Activated CD4-positive, alpha-beta T cell treated with anti-CD3 and anti-CD28 coated beads for 36 hours (primary cell): Measurements from ENCODE around the gene GALNT18. TPM values are rescaled to one million over a fixed set of nuclear protein-coding genes. Genes with fewer than 3 reads are reported as not detected.

Source experiments
- ATAC-seq: fragments of 200-7000 bp; cut with Tn5 transposase; one replicate; pipeline ENCODE4 v1.10.0; 2021; ENCODE audit warnings: mild to moderate bottlenecking, moderate library complexity
- CTCF ChIA-PET: fragments of 350-600 bp; sonication (Branson Sonifier 250); formaldehyde crosslinking; loops from one replicate; lab custom pipeline; 2021; ENCODE audit warnings: antibody characterized with exemption; lab: Charles Lee
- POLR2A ChIA-PET: fragments of 350-600 bp; sonication (Branson Sonifier 250); formaldehyde crosslinking; loops from one replicate; lab custom pipeline; 2021; ENCODE audit warnings: antibody characterized with exemption, inconsistent platforms; lab: Charles Lee
- DNase-seq: peaks from one replicate; pipeline ENCODE4 v3.0.0-alpha.2; 2020
- H3K27ac Mint-ChIP-seq: one replicate; pipeline ENCODE4 v1.8.0; 2021; ENCODE audit warnings: mixed read lengths
- H3K27me3 Mint-ChIP-seq: one replicate; pipeline ENCODE4 v1.8.0; 2021; ENCODE audit warnings: mixed read lengths
- H3K36me3 Mint-ChIP-seq: one replicate; pipeline ENCODE4 v1.8.0; 2021; ENCODE audit warnings: low read depth, mixed read lengths
- H3K4me1 Mint-ChIP-seq: one replicate; pipeline ENCODE4 v1.8.0; 2021; ENCODE audit warnings: mixed read lengths
- H3K4me3 Mint-ChIP-seq: one replicate; pipeline ENCODE4 v1.8.0; 2021; ENCODE audit warnings: mild to moderate bottlenecking, moderate library complexity, mixed read lengths
- H3K9me3 Mint-ChIP-seq: one replicate; pipeline ENCODE4 v1.8.0; 2021; ENCODE audit warnings: low read depth, mixed read lengths
- intact Hi-C, 2 experiments: fragments of 100-400 bp; cut with DNase I in 1 of 2; cut with micrococcal nuclease in 1 of 2; formaldehyde crosslinking; loops; one replicate each; pipeline versions ENCODE4 v1.14.2 to v1.15.1; 2022 to 2024; cut with DNase I, micrococcal nuclease
- total RNA-seq, 2 experiments: library from RNA; stranded (reverse); gene quantifications; one replicate each; pipeline ENCODE4 v1.2.3, GENCODE V29; 2021

GALNT18 gene
- total RNA-seq, 2 experiments from 2014 or later, result 6.9 to 8.8 TPM

DNA sequence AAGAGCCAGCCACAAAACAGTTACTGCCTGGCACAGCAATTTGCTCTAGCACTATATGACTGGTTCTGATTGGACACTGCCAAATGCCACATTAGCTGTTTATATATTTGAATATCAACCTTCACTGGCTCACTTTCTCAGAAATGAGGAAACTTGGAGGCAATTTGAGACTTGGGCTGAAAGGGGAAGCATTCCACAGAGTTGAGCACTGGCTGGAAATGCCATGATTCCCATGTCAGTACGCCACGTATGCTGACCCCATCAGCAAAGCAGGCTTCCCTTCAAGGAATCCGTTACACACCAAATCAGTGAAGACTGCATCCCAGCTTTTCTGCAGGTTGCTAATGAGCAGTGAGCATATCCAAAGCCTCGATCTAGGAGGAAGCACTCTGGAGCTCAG is 34.7 kb downstream of the GALNT18 start:
- Mint-ChIP-seq H3K27ac (no peak overlapping the region), H3K9me3 (no peaks in the 10 kb centered on the region), H3K4me1 (no peaks in the 10 kb centered on the region), H3K4me3 (no peak overlapping the region), H3K36me3 (no peaks in the 10 kb centered on the region), H3K27me3 (peaks cover 3% of the 10 kb centered on the region)
- intact Hi-C loops, result no loop called here
- ATAC-seq (no peak), DNase-seq (no peak)
- ChIA-PET POLR2A (no interaction called here), CTCF (interaction anchor here (1.5 kb wide), 1 partner anchor 13 kb away, joined by 8 read pairs; no protein-coding TSS in a partner anchor)

DNA sequence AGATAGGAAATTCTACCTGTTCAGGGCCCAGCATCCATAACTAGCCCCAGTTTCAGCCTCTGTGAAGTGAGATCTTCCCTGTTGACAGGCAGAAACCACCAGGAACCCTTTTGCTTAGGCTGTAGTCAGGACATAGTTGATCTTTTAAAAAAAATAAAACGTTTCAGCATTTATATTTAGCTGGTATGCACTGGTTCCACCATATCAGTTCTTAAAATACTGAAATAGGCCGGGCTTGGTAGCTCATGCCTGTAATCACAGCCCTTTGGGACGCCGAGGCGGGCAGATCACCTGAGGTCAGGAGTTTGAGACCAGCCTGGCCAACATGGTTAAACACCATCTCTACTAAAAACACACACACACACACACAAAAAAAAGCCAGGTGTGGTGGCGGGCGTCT is 35.3 kb downstream of the GALNT18 start:
- DNase-seq (no peak), ATAC-seq (no peak)
- ChIA-PET POLR2A (no interaction called here), CTCF (interaction anchor here (1.5 kb wide), 1 partner anchor 12 kb away, joined by 8 read pairs; no protein-coding TSS in a partner anchor)
- no peaks in the 10 kb centered on the region for H3K36me3 Mint-ChIP-seq
- intact Hi-C loops, result no loop called here
- no peaks in the 10 kb centered on the region for H3K9me3 Mint-ChIP-seq
- no peak overlapping the region for H3K27ac Mint-ChIP-seq
- H3K4me1 Mint-ChIP-seq, result no peaks in the 10 kb centered on the region
- peaks cover 3% of the 10 kb centered on the region for H3K27me3 Mint-ChIP-seq
- no peak overlapping the region for H3K4me3 Mint-ChIP-seq

DNA sequence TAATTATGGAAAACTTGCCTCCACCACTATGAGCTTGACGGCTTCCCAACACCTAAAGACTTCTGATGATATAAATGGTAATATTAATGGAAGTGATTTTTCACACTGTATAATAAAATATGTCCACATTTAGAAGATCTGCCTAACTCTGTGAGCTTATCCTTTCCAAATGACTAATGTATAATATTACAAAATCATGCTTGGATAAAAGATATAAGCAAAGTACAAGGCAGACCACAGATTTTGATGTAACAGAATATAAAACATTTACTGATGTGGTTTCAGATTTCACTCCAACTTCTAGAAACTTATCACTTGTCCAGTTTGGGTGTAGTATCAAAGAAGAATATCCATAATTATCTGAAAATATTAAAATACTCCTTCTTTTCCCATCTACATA is 36.9 kb downstream of the GALNT18 start:
- ATAC-seq (no peak), DNase-seq (no peak)
- Mint-ChIP-seq H3K9me3 (no peaks in the 10 kb centered on the region), H3K27me3 (peaks cover 3% of the 10 kb centered on the region), H3K36me3 (no peaks in the 10 kb centered on the region), H3K27ac (no peak overlapping the region), H3K4me3 (no peak overlapping the region), H3K4me1 (no peaks in the 10 kb centered on the region)
- intact Hi-C loops, result no loop called here
- CTCF ChIA-PET, result no interaction called here
- POLR2A ChIA-PET, result no interaction called here

DNA sequence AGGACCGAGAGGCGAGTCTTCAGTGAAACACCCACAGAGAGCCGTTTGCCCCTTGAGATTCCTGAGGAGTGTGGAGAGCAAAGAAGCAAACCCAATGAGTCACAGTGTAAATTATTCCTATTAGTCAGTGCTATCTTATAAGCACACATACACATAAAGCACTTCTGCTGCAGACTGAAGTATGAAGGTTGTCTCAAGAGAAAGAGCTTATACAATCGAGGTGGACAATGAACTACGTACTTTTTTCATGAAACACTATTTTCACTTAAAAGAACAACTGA is 37.3 kb downstream of the GALNT18 start:
- Mint-ChIP-seq H3K4me3 (no peak overlapping the region), H3K27me3 (peaks cover 3% of the 10 kb centered on the region), H3K4me1 (no peaks in the 10 kb centered on the region), H3K9me3 (no peaks in the 10 kb centered on the region), H3K27ac (no peak overlapping the region), H3K36me3 (no peaks in the 10 kb centered on the region)
- ChIA-PET POLR2A (no interaction called here), CTCF (no interaction called here)
- no peak for DNase-seq
- no peak for ATAC-seq
- intact Hi-C loops, result no loop called here

DNA sequence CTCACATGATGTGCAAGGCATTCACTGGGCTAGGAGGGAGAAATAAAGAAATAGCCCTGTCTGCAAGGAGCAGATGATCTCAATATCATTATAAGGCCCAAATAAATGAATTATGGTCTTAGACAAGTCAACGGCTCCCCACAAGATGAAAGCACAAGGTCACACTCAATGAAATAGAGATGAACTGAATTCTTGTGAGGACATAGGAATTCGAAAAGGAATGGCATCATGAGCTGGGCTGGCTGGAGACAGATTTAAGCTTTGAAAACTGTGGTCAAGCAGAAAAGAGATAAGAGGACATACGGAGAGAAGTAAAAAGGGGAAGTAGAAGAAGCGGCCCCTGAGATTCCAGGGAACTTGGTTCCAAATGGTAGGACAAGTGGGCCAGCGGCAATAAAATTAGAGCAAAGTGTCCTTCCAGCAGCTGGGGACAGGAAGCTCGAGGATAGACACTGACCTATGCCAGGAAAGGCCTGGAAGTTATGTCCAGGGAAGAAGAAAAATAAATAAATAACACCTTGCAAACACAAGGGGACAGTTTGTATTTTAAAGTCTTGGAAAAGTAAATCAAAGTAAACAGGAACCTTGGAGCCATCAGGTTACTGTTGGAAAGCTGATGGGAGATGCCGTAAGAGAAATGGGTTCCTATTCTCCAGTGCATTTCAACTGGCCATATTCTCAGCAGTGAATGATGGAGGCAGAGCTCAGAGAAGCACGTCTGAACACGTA is 37.8 kb downstream of the GALNT18 start:
- Mint-ChIP-seq H3K4me1 (no peaks in the 10 kb centered on the region), H3K4me3 (no peak overlapping the region), H3K27ac (no peak overlapping the region), H3K9me3 (no peaks in the 10 kb centered on the region), H3K36me3 (no peaks in the 10 kb centered on the region), H3K27me3 (peaks cover 3% of the 10 kb centered on the region)
- DNase-seq (no peak), ATAC-seq (no peak)
- ChIA-PET CTCF (no interaction called here), POLR2A (no interaction called here)
- intact Hi-C loops, result no loop called here

DNA sequence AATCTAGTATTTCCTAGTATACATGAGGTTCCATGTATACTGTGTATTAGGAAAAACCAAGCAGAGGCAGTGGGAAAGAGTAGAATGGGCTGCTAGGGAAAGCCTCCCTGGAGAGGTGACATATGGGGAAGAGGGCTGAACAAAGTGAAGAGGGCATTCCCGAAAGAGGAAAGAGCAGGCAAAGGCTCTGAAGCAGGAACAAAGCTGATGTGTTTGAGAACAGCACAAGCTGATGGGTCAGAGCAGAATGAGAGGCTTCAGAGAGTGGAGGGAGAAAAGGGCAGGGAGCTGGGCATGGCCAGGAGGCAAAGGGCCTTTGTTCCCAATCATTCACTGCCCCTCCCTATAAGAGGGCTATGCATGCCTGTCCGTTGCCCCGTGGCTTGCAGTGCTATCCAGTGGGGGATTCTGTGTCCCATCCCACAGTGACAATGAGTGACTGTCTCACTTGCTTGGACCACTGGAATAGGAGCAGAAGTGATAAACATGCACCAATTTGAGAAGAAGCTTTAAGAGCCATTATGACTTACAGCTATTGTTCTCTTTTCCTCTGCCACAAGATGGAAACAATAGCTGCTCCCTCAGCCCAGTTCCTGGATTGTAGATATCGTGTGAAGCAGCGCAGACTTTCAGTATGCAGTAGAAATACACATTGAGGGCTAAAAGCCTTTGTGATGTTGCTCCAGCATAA is 39.6 kb downstream of the GALNT18 start:
- ChIA-PET CTCF (interaction anchor here (0.9 kb wide), 1 partner anchor 10 kb away, joined by 3 read pairs; no protein-coding TSS in a partner anchor), POLR2A (no interaction called here)
- no peak overlapping the region for H3K4me3 Mint-ChIP-seq
- H3K36me3 Mint-ChIP-seq, result no peaks in the 10 kb centered on the region
- DNase-seq (no peak), ATAC-seq (no peak)
- intact Hi-C loops, result no loop called here
- peaks cover 3% of the 10 kb centered on the region for H3K27me3 Mint-ChIP-seq
- H3K9me3 Mint-ChIP-seq, result no peaks in the 10 kb centered on the region
- no peaks in the 10 kb centered on the region for H3K4me1 Mint-ChIP-seq
- no peak overlapping the region for H3K27ac Mint-ChIP-seq

DNA sequence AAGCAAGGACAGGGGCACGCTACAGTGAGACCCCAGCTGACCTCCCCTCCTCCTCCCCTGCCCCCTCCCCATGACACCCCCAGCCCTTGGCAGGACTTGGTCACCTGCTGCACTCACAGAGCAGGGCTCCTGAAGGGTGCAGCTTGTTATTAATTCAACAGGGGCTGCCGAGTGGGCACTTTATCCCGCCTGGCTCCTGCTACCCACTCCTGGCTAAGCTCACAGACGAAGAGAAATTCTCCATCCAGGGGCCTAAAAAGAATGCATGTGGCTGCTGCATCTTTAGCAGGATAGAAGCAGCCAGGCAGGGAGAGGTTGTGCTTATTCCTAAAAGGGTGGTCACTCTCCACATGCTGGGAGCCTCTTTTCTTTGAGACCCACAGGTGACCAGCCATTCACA is 40.3 kb downstream of the GALNT18 start:
- H3K36me3 Mint-ChIP-seq, result no peaks in the 10 kb centered on the region
- no peak overlapping the region for H3K4me3 Mint-ChIP-seq
- ChIA-PET CTCF (no interaction called here), POLR2A (no interaction called here)
- H3K4me1 Mint-ChIP-seq, result no peaks in the 10 kb centered on the region
- no peak for DNase-seq
- H3K27ac Mint-ChIP-seq, result no peak overlapping the region
- no peak for ATAC-seq
- no peaks in the 10 kb centered on the region for H3K9me3 Mint-ChIP-seq
- intact Hi-C loops, result no loop called here
- H3K27me3 Mint-ChIP-seq, result peaks cover 3% of the 10 kb centered on the region

DNA sequence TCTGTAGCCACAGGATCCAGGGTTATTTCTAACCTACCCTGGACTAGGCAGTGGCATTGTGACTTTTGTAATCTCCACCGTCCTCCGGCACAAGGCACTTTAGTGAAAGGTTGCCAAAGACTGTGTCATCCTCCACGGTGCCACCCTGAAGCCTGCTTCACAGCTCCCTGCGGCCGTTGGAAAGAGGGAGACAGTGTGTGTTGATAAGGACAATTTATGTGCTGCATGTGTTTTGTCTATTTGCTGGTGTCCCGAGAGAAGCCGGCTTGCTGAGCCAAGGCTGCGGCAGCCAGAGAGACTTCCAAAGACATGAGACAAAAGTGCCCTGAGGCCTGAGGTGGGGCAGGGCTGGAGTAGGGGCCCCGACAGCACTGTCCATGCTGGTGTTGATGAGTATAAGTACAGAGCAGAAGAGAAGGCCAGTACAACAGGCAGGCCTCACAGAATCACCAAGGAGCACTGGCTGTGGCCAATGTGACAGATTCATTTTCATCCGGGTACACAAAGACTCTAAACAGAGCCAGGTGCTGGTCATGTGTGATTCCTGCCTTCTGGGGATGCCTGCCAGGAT is 40.9 kb downstream of the GALNT18 start:
- CTCF ChIA-PET, result no interaction called here
- POLR2A ChIA-PET, result no interaction called here

DNA sequence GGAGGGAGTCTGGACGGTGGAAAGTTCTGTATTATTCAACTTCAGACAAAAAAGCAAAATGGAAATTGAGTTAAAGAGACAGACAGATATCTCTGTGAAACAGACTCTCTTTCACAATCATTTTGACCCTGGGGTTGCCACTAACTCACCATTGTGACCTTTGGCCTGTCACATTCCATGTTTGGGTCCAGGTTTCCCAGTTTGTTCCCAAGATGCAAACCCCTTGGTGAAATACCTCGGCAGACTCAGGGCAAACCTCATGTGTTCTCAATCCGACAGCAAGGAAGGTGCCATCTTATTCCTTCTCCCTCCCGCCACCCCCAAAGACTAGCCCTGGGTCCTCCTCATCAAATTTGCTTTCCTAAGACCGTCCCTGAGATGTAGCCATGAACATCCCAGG is 41.8 kb downstream of the GALNT18 start:
- DNase-seq (no peak), ATAC-seq (no peak)
- Mint-ChIP-seq H3K36me3 (no peaks in the 10 kb centered on the region), H3K4me1 (no peaks in the 10 kb centered on the region), H3K9me3 (no peaks in the 10 kb centered on the region), H3K4me3 (no peak overlapping the region), H3K27ac (no peak overlapping the region), H3K27me3 (peaks cover 3% of the 10 kb centered on the region)
- CTCF ChIA-PET, result no interaction called here
- intact Hi-C loops, result no loop called here
- POLR2A ChIA-PET, result no interaction called here

More for the DNA sequence above, 40.9 kb downstream of the GALNT18 start:
- Mint-ChIP-seq H3K27me3 (peaks cover 3% of the 10 kb centered on the region), H3K36me3 (no peaks in the 10 kb centered on the region), H3K9me3 (no peaks in the 10 kb centered on the region), H3K4me3 (no peak overlapping the region), H3K4me1 (no peaks in the 10 kb centered on the region), H3K27ac (no peak overlapping the region)
- DNase-seq, result no peak
- intact Hi-C loops, result no loop called here
- ATAC-seq, result no peak

DNA sequence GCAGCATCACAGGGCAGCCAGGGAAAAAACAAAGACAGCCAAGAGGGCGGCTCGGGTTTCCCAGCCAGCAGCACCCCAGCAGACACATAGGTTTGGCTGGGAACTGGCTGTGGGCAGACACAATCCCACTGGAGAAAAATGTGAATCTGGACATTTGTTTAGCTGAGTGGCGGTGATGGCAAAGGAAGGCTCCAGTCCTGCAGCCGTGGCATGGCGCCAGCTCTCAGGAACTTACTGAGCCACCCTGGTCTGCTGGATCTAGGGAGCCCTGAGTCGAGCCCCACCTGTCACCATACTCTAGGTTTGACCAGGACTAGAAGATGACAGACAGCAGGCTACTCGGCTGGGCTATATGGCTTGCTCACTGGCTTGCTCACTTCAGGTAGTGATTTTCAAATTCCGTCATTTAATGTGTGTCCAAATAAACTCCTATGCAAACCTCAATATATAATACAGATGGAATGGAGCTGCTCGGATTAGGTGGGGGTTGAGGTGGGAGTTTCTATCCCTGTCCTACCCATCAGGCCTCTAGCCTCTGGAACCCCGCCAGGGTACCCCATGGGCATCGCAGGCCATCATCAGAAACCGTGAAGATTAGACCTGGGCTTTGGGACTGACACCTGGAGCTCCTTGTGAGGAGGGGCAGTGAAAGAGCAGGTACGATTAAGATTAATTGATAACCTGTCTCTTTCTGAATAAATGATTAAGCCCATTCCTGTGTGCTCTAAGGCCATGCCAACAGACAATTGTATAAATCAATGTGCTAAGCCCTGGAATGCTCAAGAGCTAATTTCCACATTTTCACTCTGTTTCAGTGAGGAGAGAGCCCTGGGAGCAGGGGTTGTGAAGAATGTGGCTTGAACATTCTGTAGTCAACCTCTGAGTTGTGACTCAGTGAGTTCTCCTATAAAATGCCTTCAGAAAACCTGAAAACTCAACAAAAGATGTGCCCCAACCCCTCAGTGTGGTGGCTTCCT is 42.5 kb downstream of the GALNT18 start:
- no peaks in the 10 kb centered on the region for H3K9me3 Mint-ChIP-seq
- ATAC-seq, result no peak
- DNase-seq, result no peak
- no peak overlapping the region for H3K4me3 Mint-ChIP-seq
- POLR2A ChIA-PET, result no interaction called here
- CTCF ChIA-PET, result no interaction called here
- H3K27ac Mint-ChIP-seq, result no peak overlapping the region
- intact Hi-C loops, result no loop called here
- H3K36me3 Mint-ChIP-seq, result no peaks in the 10 kb centered on the region
- no peaks in the 10 kb centered on the region for H3K4me1 Mint-ChIP-seq
- H3K27me3 Mint-ChIP-seq, result peaks cover 3% of the 10 kb centered on the region
